HG03571 (cell line): ENCODE results near the gene MAG.

Source experiments
- ATAC-seq: cut with Tn5 transposase; IDR thresholded peaks from one replicate; pipeline ENCODE4 v1.9.1; 2021; ENCODE audit not compliant: unreplicated experiment

The MAG gene

GRCh38 chr19:35314858-35315470, 23.0 kb downstream of the MAG start:
- ATAC-seq, result no peak

GRCh38 chr19:35315883-35316282, 23.9 kb downstream of the MAG start:
- no peak for ATAC-seq

- ATAC-seq, result no peak
These were observed 24.6 kb downstream of the MAG start for GRCh38 chr19:35316560-35316959.

GRCh38 chr19:35317464-35318043, 25.6 kb downstream of the MAG start:
- ATAC-seq, result no peak

- no peak for ATAC-seq
These were observed 26.9 kb downstream of the MAG start for GRCh38 chr19:35318679-35319448.

GRCh38 chr19:35320065-35320713, 28.2 kb downstream of the MAG start:
- ATAC-seq, result no peak

- no peak for ATAC-seq
These were observed 29.3 kb downstream of the MAG start for GRCh38 chr19:35321291-35321690.

GRCh38 chr19:35322014-35322413, 30.1 kb downstream of the MAG start:
- no peak for ATAC-seq

- ATAC-seq, result no peak
These were observed 35.7 kb downstream of the MAG start for GRCh38 chr19:35327642-35328041.

- ATAC-seq, result no peak
These were observed 36.9 kb downstream of the MAG start, which contains the start of gene CD22 for GRCh38 chr19:35328851-35329285. CD22 (plus strand) TSS chr19:35329187; CDS start chr19:35332041, 2,854 bp downstream.

GRCh38 chr19:35329323-35329722, 37.4 kb downstream of the MAG start:
- no peak for ATAC-seq

GRCh38 chr19:35330475-35330874, 38.5 kb downstream of the MAG start:
- ATAC-seq, result peak; percentile 50

- no peak for ATAC-seq
These were observed 39.7 kb downstream of the MAG start for GRCh38 chr19:35331551-35332214.

- no peak for ATAC-seq
These were observed 40.9 kb downstream of the MAG start for GRCh38 chr19:35332817-35333216.

GRCh38 chr19:35334144-35334753, 42.3 kb downstream of the MAG start:
- no peak for ATAC-seq

GRCh38 chr19:35336166-35336955, 44.4 kb downstream of the MAG start:
- no peak for ATAC-seq

- ATAC-seq, result no peak
These were observed 45.4 kb downstream of the MAG start for GRCh38 chr19:35337097-35337983.

GRCh38 chr19:35337984-35338296, 46.0 kb downstream of the MAG start:
- ATAC-seq, result no peak

GRCh38 chr19:35340431-35340830, 48.5 kb downstream of the MAG start:
- no peak for ATAC-seq
